Activated naive CD8-positive, alpha-beta T cell treated with anti-CD3 and anti-CD28 coated beads, Interleukin-2, amount 10 ng/mL, durations not matched to agents 7 days and 5 days (primary cell): Measurements from ENCODE around the gene ZNF205. TPM values are rescaled to one million over a fixed set of nuclear protein-coding genes. Genes with fewer than 3 reads are reported as not detected.

Experiments used
- ATAC-seq: fragments of 150-1000 bp; cut with Tn5 transposase; one replicate; pipeline ENCODE4 v1.10.0; 2021; ENCODE audit warnings: low read depth, moderate library complexity
- POLR2A ChIA-PET: fragments of 350-600 bp; sonication (Branson Sonifier 250); formaldehyde crosslinking; loops from one replicate; lab custom pipeline; 2021; ENCODE audit warnings: antibody characterized with exemption; lab: Charles Lee
- DNase-seq: peaks from one replicate; pipeline ENCODE4 v3.0.0; 2021
- H3K27ac Mint-ChIP-seq: one replicate; pipeline ENCODE4 v1.8.0; 2022; ENCODE audit warnings: mild to moderate bottlenecking, mixed read lengths
- H3K27me3 Mint-ChIP-seq: one replicate; pipeline ENCODE4 v1.8.0; 2022; ENCODE audit warnings: mild to moderate bottlenecking, moderate library complexity, mixed read lengths
- H3K36me3 Mint-ChIP-seq: one replicate; pipeline ENCODE4 v1.8.0; 2021; ENCODE audit warnings: mild to moderate bottlenecking, mixed read lengths
- H3K4me1 Mint-ChIP-seq: one replicate; pipeline ENCODE4 v1.8.0; 2021; ENCODE audit warnings: mixed read lengths
- H3K4me3 Mint-ChIP-seq: one replicate; pipeline ENCODE4 v1.8.0; 2022; ENCODE audit warnings: mild to moderate bottlenecking, moderate library complexity, mixed read lengths
- H3K9me3 Mint-ChIP-seq: one replicate; pipeline ENCODE4 v1.8.0; 2021; ENCODE audit warnings: mixed read lengths
- total RNA-seq, 2 experiments: library from RNA; stranded (reverse); gene quantifications; one replicate each; pipeline ENCODE4 v1.2.3, GENCODE V29; 2021

ZNF205 gene
- total RNA-seq, 2 experiments from 2014 or later: not detected

DNA sequence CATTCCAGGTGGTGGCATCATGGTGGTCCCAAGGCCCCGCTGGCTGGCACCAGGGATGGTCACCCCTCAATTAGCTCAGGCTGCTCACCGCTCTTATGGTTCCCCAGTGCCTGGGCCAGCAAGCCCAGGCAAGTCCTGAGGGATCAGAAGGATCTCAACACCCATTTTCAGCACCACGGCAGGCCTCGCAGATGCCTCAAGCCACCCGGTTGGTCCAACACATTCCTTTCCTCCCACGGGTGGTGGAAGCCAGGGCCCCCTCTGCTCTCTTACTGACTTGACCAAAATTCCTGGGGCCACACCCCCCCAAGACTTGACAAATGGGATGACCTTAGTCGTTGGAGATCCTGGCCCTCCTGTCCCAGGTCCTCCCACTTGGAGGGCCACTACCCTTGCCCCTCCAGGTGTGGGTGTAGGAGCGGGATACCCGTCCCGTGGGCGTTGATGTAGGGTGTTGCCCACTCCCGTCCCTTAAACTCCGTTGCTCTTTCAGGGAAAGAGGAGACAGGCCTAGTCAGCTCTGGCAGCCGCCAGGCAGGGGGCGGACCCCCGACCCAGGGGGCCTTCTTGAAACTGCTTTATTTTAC lies 5.9 kb downstream of the ZNF205 start:
- no peak overlapping the region for H3K27ac Mint-ChIP-seq
- no peak for DNase-seq
- no peaks in the 10 kb centered on the region for H3K27me3 Mint-ChIP-seq
- no peaks in the 10 kb centered on the region for H3K9me3 Mint-ChIP-seq
- no peak overlapping the region for H3K4me3 Mint-ChIP-seq
- ATAC-seq: no peak
- POLR2A ChIA-PET: interaction anchor here (0.6 to 1.3 kb wide), 2 partner anchors 12 to 27 kb away, joined by 3 read pairs; no protein-coding TSS in a partner anchor
- H3K36me3 Mint-ChIP-seq: no peaks in the 10 kb centered on the region
- peaks cover 1% of the 10 kb centered on the region for H3K4me1 Mint-ChIP-seq

DNA sequence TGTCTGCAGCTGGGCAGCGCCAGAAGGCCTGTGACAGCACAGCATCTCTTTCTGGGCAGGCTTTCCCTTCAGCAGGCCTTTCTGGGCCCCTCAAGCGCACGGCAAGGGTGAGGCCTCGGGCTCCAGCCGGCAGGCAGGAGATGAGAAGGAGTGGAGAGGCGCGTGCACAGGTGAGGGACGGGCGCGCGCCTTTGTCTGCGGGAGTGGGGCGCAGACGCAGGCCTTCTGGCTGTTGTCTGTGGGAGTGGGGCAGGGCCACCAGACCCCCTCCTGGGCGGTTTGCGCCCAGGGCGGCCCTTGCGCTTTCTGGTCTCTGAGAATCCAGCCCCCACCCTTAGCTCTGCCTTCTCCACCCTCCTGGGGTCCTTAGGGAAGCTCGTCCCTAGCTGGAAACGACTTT lies 6.5 kb downstream of the ZNF205 start:
- H3K4me3 Mint-ChIP-seq: no peak overlapping the region
- no peaks in the 10 kb centered on the region for H3K27me3 Mint-ChIP-seq
- no peaks in the 10 kb centered on the region for H3K36me3 Mint-ChIP-seq
- POLR2A ChIA-PET: interaction anchor here (0.6 to 1.2 kb wide), 2 partner anchors 12 to 28 kb away, joined by 3 read pairs; no protein-coding TSS in a partner anchor
- no peak overlapping the region for H3K27ac Mint-ChIP-seq
- no peak for ATAC-seq
- DNase-seq: no peak
- H3K9me3 Mint-ChIP-seq: no peaks in the 10 kb centered on the region
- H3K4me1 Mint-ChIP-seq: peaks cover 5% of the 10 kb centered on the region

DNA sequence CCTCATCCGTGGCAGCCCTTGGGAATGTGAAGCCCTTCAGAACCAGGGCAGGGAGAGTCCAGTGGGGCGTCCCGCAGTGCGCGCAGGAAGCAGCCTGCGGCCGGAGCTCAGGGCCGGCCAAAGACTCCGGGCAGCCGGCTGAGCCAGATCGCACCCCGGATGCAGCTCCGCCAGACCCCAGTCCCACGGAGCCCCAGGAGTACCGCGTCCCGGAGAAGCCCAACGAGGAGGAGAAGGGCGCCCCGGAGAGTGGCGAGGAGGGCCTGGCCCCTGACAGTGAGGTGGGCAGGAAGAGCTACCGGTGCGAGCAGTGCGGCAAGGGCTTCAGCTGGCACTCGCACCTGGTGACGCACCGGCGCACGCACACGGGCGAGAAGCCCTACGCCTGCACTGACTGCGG lies 6.9 kb downstream of the ZNF205 start:
- peaks cover 5% of the 10 kb centered on the region for H3K4me1 Mint-ChIP-seq

DNA sequence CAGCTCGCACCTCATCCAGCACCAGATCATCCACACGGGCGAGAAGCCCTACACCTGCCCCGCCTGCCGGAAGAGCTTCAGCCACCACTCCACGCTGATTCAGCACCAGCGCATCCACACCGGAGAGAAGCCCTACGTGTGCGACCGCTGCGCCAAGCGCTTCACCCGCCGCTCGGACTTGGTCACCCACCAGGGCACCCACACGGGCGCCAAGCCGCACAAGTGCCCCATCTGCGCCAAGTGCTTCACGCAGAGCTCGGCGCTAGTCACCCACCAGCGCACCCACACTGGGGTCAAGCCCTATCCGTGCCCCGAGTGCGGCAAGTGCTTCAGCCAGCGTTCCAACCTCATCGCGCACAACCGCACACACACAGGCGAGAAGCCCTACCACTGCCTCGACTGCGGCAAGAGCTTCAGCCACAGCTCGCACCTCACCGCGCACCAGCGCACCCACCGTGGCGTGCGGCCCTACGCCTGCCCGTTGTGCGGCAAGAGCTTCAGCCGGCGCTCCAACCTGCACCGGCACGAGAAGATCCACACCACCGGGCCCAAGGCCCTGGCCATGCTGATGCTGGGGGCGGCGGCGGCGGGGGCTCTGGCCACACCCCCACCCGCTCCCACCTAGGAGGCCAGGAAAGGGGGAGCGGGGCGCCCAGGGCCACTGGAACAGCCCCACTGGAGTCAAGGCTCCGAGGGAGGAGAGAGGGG lies 7.5 kb downstream of the ZNF205 start:
- no peak for ATAC-seq
- Mint-ChIP-seq H3K4me3 (no peak overlapping the region), H3K36me3 (no peaks in the 10 kb centered on the region), H3K27ac (no peak overlapping the region), H3K4me1 (peaks cover 5% of the 10 kb centered on the region), H3K9me3 (no peaks in the 10 kb centered on the region), H3K27me3 (no peaks in the 10 kb centered on the region)
- POLR2A ChIA-PET: interaction anchor here (0.9 to 1.2 kb wide), 3 partner anchors 9 to 21 kb away, joined by 3 to 4 read pairs (median 3); partner anchors contain the start of gene ZSCAN10
- DNase-seq: no peak

More for the DNA sequence above, 6.9 kb downstream of the ZNF205 start:
- no peak for DNase-seq
- Mint-ChIP-seq H3K36me3 (no peaks in the 10 kb centered on the region), H3K27me3 (no peaks in the 10 kb centered on the region), H3K9me3 (no peaks in the 10 kb centered on the region), H3K27ac (no peak overlapping the region), H3K4me3 (no peak overlapping the region)
- ATAC-seq: no peak
- POLR2A ChIA-PET: interaction anchor here (0.9 to 1.2 kb wide), 2 partner anchors 8 to 13 kb away, joined by 3 read pairs; no protein-coding TSS in a partner anchor

DNA sequence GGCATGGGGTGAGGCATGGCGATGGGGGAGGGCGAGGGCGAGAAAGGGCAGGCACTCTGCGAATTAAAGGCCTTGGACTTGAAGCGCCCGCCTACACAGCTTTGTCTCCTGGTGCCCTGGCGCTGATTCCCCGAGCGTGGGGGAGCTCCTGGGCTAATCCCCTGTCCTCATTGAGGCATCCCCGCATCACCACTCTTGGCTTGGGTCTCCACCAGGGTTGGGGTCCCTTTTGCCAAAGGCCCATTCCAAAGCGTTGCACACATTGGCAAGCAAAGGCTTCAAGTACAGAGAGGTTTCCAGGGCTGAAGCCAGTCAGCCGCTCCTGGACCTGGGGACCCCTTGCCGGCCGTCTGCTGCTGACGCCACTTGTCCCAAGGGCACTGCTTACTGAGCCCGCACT lies 8.0 kb downstream of the ZNF205 start:
- Mint-ChIP-seq H3K27me3 (no peaks in the 10 kb centered on the region), H3K27ac (no peak overlapping the region), H3K4me1 (peaks cover 8% of the 10 kb centered on the region), H3K4me3 (no peak overlapping the region), H3K36me3 (peaks cover 1% of the 10 kb centered on the region), H3K9me3 (no peaks in the 10 kb centered on the region)
- POLR2A ChIA-PET: interaction anchor here (1.2 kb wide), 1 partner anchor 22 kb away, joined by 4 read pairs; the partner anchor contains the start of gene ZSCAN10
- ATAC-seq (no peak), DNase-seq (no peak)

DNA sequence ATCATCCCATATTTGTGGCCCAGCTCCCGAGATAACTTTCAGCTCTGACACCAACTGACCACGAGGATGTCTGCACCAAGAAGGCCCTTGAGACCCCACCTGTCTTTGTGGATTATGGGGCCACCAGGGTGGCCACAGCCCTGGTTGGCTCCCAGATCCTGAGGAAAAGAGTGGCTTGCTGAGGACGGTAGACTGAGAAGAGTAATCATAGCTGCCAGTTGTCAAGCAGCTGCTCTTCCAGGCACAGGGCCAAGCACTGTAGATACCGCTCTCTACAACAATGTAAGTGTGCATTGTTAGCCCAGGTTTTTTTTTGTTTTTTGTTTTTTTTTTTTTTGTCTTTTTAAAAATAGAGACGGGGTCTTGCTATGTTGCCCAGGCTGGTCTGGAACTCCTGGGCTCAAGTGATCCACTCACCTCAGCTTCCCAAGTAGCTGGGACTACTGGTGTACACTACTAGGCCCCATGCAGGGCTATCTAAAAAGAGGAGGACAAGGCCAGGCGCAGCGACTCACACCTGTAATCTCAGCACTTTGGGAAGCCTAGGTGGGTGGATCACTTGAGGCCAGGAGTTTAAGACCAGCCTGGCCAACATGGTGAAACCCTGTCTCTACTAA lies 9.6 kb downstream of the ZNF205 start:
- ATAC-seq (no peak), DNase-seq (no peak)
- POLR2A ChIA-PET: interaction anchor here (0.8 to 1.2 kb wide), 4 partner anchors 15 to 54 kb away, joined by 3 to 4 read pairs (median 3); no protein-coding TSS in a partner anchor
- Mint-ChIP-seq H3K4me1 (peaks cover 16% of the 10 kb centered on the region), H3K27me3 (no peaks in the 10 kb centered on the region), H3K4me3 (no peak overlapping the region), H3K36me3 (peaks cover 2% of the 10 kb centered on the region), H3K9me3 (no peaks in the 10 kb centered on the region), H3K27ac (peak overlapping the region; percentile 42)

DNA sequence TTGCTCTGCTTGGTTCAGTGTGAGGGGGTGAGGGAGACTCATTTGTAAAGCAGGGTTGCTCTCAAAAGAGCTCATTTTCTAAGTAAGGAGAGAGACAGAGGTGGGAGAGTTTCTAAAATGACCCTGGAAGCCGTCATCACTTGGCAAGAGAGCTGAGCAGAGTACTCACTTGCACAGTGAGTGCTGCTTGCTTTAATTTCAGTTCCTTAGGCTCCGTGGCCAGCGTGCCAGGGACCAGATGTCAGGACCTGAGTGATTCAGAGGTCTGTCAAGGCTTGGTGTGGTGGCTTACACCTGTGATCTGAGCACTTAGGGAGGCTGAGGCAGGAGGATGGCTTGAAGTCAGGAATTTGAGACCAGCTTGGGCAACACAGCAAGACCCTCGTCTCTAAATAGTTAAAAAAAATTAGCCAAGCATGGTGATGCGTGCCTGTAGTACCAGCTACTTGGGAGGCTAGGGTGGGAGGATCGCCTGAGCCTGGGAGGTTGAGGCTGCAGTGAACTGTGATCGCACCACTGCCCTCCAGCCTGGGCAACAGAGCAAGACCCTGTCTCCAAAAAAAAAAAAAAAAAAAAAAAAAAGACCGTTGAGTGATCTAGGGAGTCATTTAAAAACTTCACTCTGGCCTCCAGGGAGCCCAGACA lies 10.7 kb downstream of the ZNF205 start:
- H3K36me3 Mint-ChIP-seq: peaks cover 5% of the 10 kb centered on the region
- H3K4me1 Mint-ChIP-seq: peaks cover 26% of the 10 kb centered on the region
- no peaks in the 10 kb centered on the region for H3K27me3 Mint-ChIP-seq
- POLR2A ChIA-PET: interaction anchor here (0.6 to 1.2 kb wide), 8 partner anchors 12 to 55 kb away, joined by 3 to 4 read pairs (median 3); partner anchors contain the start of gene ZNF213
- peak overlapping the region; percentile 98 for H3K27ac Mint-ChIP-seq
- DNase-seq: no peak
- peak overlapping the region; percentile 97 for H3K4me3 Mint-ChIP-seq
- H3K9me3 Mint-ChIP-seq: no peaks in the 10 kb centered on the region
- no peak for ATAC-seq

DNA sequence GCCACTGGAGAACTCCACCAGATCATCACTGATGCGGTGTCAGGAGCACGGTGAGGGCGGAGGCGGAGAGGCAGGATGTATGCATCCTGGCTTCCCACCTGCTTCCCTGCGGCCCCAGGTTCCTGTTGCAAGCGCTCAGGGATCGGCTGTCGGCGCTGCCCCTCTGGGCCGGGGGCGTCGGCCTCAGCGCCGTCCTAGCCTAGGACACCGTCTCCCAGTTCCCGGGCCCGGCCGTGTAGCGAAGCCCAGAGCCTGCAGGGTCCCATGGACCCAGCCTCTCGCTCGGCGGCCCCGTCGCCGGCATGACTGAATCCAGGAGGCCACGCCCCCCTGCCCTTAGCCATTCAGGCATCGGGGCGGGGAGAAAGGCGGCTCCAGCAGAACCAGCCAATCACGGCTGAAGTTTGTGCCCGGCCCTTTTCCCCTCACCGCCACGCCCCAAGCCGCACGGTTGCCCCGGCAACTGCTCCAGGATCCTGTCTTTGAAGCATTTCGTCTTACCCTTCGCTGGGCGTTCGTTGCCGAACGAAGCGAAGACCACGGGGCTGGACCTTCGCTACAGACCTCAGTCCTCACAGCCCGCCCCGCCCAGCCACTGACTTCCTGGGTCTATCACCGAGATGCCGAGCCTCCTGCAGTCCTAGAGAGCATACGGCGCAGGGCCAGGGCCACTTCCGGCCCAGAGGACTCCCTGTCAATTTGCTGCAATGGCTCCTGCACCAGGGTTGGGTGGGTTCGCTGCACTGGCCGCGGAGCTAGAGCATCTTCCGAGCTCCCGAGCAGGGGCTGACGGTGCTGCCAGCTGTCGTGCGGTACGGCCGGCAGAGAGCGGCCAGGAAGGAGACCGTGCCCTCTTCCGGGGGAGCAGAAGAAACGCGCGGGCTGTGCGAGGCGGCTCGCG lies 11.8 kb downstream of the ZNF205 start:
- Mint-ChIP-seq H3K27me3 (no peaks in the 10 kb centered on the region), H3K4me1 (peaks cover 28% of the 10 kb centered on the region), H3K9me3 (no peaks in the 10 kb centered on the region), H3K27ac (peak overlapping the region; percentile 98), H3K4me3 (peak overlapping the region; percentile 97), H3K36me3 (peaks cover 5% of the 10 kb centered on the region)
- ATAC-seq (peak; percentile 86), DNase-seq (peak; percentile 98)
- POLR2A ChIA-PET: interaction anchor here (0.6 to 7.0 kb wide), 16 partner anchors 10 to 379 kb away, joined by 3 to 121 read pairs (median 4); partner anchors contain the start of genes HCFC1R1, IL32, THOC6 and ZNF213

DNA sequence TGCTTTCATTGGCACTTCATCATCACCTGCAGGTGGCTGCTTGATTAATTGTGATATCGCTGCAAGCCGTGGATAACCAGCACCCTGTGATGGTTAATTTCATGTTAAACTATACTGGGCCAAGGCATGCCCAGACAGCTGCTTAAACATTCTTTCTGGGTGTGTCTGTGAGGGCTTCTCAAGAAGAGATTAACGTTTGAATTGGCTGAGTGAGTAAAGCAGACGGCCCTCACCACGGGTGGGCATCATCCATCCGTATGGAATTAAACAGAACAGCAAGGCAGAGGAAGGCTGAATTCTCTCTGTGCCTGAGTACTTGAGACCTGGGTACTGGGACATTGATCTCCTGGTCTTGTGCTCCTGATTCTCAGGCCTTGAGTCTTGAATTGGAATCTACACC lies 15.4 kb downstream of the ZNF205 start:
- Mint-ChIP-seq H3K27ac (no peak overlapping the region), H3K36me3 (peaks cover 11% of the 10 kb centered on the region), H3K27me3 (no peaks in the 10 kb centered on the region), H3K4me3 (peak overlapping the region; percentile 96), H3K4me1 (peaks cover 37% of the 10 kb centered on the region), H3K9me3 (no peaks in the 10 kb centered on the region)
- ATAC-seq: no peak
- POLR2A ChIA-PET: interaction anchor here (0.8 to 7.0 kb wide), 5 partner anchors 21 to 96 kb away, joined by 3 to 121 read pairs (median 43); partner anchors contain the start of gene IL32
- no peak for DNase-seq

DNA sequence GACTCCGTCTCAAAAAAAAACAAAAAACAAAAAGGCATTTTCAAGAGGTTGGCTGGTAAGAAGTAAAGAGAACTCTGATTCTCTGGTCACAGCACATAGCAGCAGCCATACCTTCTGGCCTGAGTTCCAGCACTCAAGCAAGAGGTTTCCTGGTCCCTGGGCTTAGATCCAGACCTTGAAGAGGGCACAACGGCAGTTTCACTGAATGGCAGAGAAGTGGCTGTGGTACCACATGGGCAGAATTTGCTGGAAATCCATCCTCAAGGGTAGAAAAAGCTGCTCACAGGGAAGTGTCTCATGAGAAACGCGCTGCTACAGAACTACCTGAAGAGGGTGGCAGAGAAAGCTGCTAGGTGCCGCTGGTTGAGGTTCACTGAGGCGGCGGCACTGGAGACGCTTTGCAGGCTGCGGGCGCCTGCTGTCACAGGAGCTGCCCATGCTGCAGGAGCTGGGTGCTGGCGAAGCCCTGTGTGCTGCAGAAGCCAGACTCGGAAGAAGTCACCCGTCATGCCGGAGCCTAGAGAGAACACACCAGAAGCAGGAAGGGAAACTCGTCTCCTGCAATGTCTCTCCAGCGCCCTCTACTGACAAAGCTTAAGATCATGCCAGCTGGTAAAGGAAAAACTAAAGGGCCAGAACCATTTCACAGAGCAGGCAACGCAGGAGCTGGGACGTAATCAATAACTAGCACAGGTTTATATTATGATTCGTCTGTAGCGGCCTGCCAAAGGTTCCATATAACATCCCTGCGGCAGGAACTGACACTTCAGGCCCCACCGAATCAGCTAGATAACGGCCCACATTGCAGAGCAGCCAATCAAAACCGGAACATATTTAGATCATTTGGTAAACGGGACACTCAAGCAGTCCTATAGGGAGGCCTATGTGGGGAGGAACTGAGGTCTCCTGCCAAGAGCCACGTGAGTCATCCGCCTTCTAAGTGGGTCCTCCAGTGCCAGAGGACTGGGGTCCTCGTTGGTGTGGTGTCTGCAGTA lies 17.0 kb downstream of the ZNF205 start:
- peak overlapping the region; percentile 96 for H3K4me3 Mint-ChIP-seq
- H3K27me3 Mint-ChIP-seq: no peaks in the 10 kb centered on the region
- H3K36me3 Mint-ChIP-seq: peaks cover 11% of the 10 kb centered on the region

DNA sequence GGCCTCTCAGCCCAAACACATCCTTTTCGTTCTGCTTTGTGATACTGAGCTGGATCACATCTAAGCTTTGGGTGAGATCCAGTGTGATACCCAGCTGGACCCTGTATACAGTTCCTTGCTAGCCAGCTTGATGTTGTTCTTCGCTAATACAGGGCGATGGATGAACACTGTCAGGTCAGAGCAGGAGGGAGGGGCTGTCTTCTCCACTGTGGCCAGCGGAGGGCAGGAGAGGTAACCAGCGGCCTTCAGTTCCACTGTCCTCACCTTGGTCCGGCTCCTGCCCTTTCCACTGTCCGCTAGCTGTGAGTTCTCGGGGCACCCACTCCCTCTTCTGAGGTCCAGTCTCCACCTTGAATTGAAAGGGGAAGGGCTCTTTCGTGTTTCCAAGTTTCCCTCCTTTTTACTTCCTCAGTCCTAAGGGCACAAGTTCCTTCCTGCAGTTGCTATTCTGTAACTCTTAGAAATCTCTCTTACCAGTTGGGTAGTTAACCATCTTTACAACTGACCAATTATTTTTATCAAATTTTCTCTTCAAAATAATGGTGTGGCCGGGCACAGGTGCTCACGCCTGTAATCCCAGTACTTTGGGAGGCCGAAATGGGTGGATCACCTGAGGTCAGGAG lies 19.5 kb downstream of the ZNF205 start:
- peaks cover 37% of the 10 kb centered on the region for H3K4me1 Mint-ChIP-seq
- ATAC-seq (no peak), DNase-seq (peak; percentile 61)
- no peaks in the 10 kb centered on the region for H3K27me3 Mint-ChIP-seq
- H3K9me3 Mint-ChIP-seq: no peaks in the 10 kb centered on the region
- H3K27ac Mint-ChIP-seq: no peak overlapping the region
- no peak overlapping the region for H3K4me3 Mint-ChIP-seq
- H3K36me3 Mint-ChIP-seq: peaks cover 9% of the 10 kb centered on the region
- POLR2A ChIA-PET: interaction anchor here (0.7 to 2.1 kb wide), 5 partner anchors 19 to 73 kb away, joined by 3 to 7 read pairs (median 5); partner anchors contain the start of gene IL32

More for the DNA sequence above, 17.0 kb downstream of the ZNF205 start:
- Mint-ChIP-seq H3K4me1 (peaks cover 41% of the 10 kb centered on the region), H3K9me3 (no peaks in the 10 kb centered on the region), H3K27ac (peak overlapping the region; percentile 92)
- ATAC-seq (peak; percentile 62), DNase-seq (peak; percentile 75)
- POLR2A ChIA-PET: interaction anchor here (0.7 to 7.0 kb wide), 23 partner anchors 19 to 414 kb away, joined by 3 to 121 read pairs (median 5); partner anchors contain the start of genes IL32, TNFRSF12A and ZSCAN10
